GM21367 (cell line): ENCODE results near the gene PDE8B.

ENCODE experiments used
- ATAC-seq: cut with Tn5 transposase; IDR thresholded peaks from one replicate; pipeline ENCODE4 v1.9.1; 2021; ENCODE audit not compliant: unreplicated experiment

The PDE8B gene

GRCh38 chr5:77186652-77187370 lies 23.7 kb upstream of the PDE8B start:
- ATAC-seq, result no peak

GRCh38 chr5:77189421-77189820 lies 21.1 kb upstream of the PDE8B start:
- no peak for ATAC-seq

GRCh38 chr5:77192441-77193050 lies 17.9 kb upstream of the PDE8B start:
- no peak for ATAC-seq

- no peak for ATAC-seq
These were observed 15.7 kb upstream of the PDE8B start for GRCh38 chr5:77194762-77195161.

- no peak for ATAC-seq
These were observed 12.5 kb upstream of the PDE8B start for GRCh38 chr5:77197840-77198554.

GRCh38 chr5:77200663-77201062 lies 9.8 kb upstream of the PDE8B start:
- ATAC-seq, result no peak

- ATAC-seq, result no peak
These were observed 8.3 kb upstream of the PDE8B start for GRCh38 chr5:77202145-77202544.

GRCh38 chr5:77204967-77205366 lies 5.5 kb upstream of the PDE8B start:
- ATAC-seq, result no peak

- no peak for ATAC-seq
These were observed 1.8 kb upstream of the PDE8B start for GRCh38 chr5:77208507-77209163.

- ATAC-seq, result no peak
These were observed 887 bp upstream of the PDE8B start for GRCh38 chr5:77209495-77210090.

GRCh38 chr5:77210964-77211690 lies 647 bp downstream of the PDE8B start:
- ATAC-seq, result no peak

GRCh38 chr5:77211691-77212047 lies 1.2 kb downstream of the PDE8B start:
- no peak for ATAC-seq

GRCh38 chr5:77213601-77214000 lies 3.1 kb downstream of the PDE8B start:
- ATAC-seq, result no peak

GRCh38 chr5:77214151-77214550 lies 3.7 kb downstream of the PDE8B start:
- ATAC-seq, result no peak

GRCh38 chr5:77218263-77218662 lies 7.8 kb downstream of the PDE8B start:
- no peak for ATAC-seq

- ATAC-seq, result no peak
These were observed 10.6 kb downstream of the PDE8B start for GRCh38 chr5:77221115-77221514.

- ATAC-seq, result no peak
These were observed 12.2 kb downstream of the PDE8B start for GRCh38 chr5:77222722-77223121.

- no peak for ATAC-seq
These were observed 13.2 kb downstream of the PDE8B start for GRCh38 chr5:77223653-77224052.

- ATAC-seq, result no peak
These were observed 14.3 kb downstream of the PDE8B start for GRCh38 chr5:77224672-77225355.

- no peak for ATAC-seq
These were observed 15.1 kb downstream of the PDE8B start for GRCh38 chr5:77225531-77225930.
